Activated T-helper 1 cell treated with anti-CD3 and anti-CD28 coated beads, Interleukin-12 subunit alpha, Interleukin-12 subunit beta, Interleukin-2, Interleukin-4 antibody, amounts not matched to agents 30 ng/mL and 10 ng/mL and 1 ng/mL, durations not matched to agents 14 hours and 24 hours and 36 hours (primary cell): ENCODE results near the gene MYT1. TPM values are rescaled to one million over a fixed set of nuclear protein-coding genes. Genes with fewer than 3 reads are reported as not detected.

Experiments
- DNase-seq: peaks from one replicate; pipeline ENCODE4 v3.0.0; 2021; ENCODE audit warnings: low spot score
- H3K27ac Mint-ChIP-seq: one replicate; pipeline ENCODE4 v1.8.0; 2021; ENCODE audit warnings: mild to moderate bottlenecking, mixed read lengths
- H3K27me3 Mint-ChIP-seq: one replicate; pipeline ENCODE4 v1.8.0; 2022; ENCODE audit warnings: mild to moderate bottlenecking, moderate library complexity, mixed read lengths; ENCODE audit not compliant: insufficient read depth
- H3K36me3 Mint-ChIP-seq: one replicate; pipeline ENCODE4 v1.8.0; 2021; ENCODE audit warnings: low read depth, mixed read lengths
- H3K4me1 Mint-ChIP-seq: one replicate; pipeline ENCODE4 v1.8.0; 2021; ENCODE audit warnings: low read depth, mixed read lengths
- H3K4me3 Mint-ChIP-seq: one replicate; pipeline ENCODE4 v1.8.0; 2021; ENCODE audit warnings: mild to moderate bottlenecking, moderate library complexity, mixed read lengths
- H3K9me3 Mint-ChIP-seq: one replicate; pipeline ENCODE4 v1.8.0; 2021; ENCODE audit warnings: mixed read lengths
- intact Hi-C: fragments of 100-400 bp; cut with micrococcal nuclease; formaldehyde crosslinking; loops from one replicate; pipeline ENCODE4 v1.15.1; 2024
- total RNA-seq: library from RNA; stranded (reverse); gene quantifications from 2 replicates; pipeline ENCODE4 v1.2.3, GENCODE V29; 2022

The MYT1 gene
- total RNA-seq, 1 donor from 2014 or later, result not detected

DNA sequence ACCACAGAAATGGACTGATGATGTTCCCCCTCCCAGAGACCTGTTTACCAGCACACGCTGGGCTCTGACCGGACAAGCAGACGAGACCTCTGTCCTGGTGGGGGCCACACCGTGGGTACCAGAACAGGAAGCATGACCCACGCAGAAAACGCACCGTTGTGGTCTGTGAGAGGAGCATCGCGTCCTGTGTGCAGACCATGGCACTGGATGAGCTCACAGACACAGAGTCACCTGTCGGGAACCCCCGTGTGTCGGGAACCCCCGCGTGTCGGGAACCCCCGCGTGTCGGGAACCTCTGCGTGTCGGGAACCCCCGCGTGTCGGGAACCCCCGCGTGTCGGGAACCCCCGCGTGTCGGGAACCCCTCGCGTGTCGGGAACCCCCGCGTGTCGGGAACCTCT, 37.4 kb downstream of the MYT1 start:
- Mint-ChIP-seq H3K27ac (no peak overlapping the region), H3K9me3 (no peaks in the 10 kb centered on the region), H3K27me3 (no peaks in the 10 kb centered on the region), H3K4me1 (no peaks in the 10 kb centered on the region), H3K36me3 (no peaks in the 10 kb centered on the region), H3K4me3 (no peak overlapping the region)
- intact Hi-C loops, result no loop called here
- no peak for DNase-seq

DNA sequence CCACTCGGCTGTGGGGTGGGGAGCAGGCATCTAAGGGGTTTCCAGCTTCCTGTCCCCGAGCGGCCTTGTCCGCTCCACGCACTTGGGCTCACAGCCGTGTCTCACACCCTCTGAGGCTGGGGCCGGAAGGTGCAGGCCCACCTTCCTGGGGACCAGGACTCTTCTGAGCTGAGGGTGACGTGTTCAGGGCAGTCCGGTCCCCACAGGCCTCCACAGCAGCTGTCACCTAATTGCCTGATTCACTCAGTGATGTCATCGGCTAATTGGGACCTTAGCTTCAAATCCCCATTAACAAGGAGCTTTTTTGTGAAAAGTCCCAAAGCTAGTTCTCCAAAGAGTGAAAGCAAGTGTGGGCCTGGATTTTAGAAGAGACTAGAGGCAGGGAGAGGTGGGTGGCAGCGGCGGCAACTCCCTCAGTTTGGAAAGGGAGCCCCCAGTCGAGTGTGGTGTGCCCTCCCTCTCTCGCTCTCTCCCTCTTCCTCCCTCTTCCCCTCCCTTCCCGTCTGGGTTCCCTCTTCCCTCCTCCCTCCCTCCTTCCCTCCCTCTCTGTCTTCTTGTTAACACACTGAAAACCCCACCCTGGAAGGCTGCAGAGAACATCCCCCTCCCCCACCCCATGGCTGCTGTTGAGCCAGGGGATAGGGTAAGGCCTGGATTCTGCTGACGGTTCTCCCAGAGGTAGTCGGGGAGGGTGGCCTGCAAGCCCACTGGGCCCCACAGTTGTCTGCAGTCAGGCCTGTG, 39.0 kb downstream of the MYT1 start:
- intact Hi-C loops, result no loop called here
- no peaks in the 10 kb centered on the region for H3K36me3 Mint-ChIP-seq
- no peaks in the 10 kb centered on the region for H3K4me1 Mint-ChIP-seq
- no peak for DNase-seq
- no peaks in the 10 kb centered on the region for H3K27me3 Mint-ChIP-seq
- no peaks in the 10 kb centered on the region for H3K9me3 Mint-ChIP-seq
- no peak overlapping the region for H3K4me3 Mint-ChIP-seq
- H3K27ac Mint-ChIP-seq, result no peak overlapping the region

DNA sequence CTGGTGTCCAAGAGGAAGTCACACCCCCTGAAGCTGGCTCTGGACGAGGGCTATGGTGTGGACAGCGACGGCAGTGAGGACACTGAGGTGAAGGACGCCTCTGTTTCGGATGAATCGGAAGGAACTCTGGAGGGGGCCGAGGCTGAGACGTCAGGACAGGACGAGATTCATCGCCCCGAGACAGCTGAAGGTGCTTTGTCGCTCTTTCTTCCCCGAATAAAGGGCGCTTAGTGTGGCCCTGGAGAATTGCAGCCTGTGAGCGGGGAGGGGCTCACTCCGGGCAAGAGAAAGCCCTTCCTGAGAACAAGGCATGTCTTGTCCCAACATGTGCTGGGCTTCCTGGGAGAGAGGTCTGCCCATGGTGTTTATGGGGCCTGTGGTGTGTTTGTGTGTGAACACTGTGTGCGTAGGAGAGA, 41.4 kb downstream of the MYT1 start:
- no peak overlapping the region for H3K4me3 Mint-ChIP-seq

DNA sequence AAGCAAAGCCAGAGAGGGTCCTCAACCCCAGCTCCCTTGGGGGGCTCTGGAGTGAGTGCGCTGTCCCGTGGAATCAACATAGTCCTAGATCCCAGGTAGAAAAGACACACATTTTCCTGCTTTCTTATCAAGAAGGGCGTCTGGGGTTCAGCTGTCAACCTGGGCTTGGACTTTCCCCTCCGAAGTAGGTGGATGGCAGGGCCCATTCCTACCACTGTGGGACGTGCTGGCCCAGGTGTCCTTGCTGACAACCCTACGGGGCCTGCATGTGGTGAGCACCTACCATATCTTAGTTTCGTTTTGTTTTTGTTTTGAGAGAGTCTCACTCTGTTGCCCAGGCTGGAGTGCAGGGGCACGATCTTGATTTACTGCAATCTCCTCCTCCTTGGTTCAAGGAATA, 42.4 kb downstream of the MYT1 start:
- no peak for DNase-seq
- no peaks in the 10 kb centered on the region for H3K4me1 Mint-ChIP-seq
- no peaks in the 10 kb centered on the region for H3K9me3 Mint-ChIP-seq
- no peaks in the 10 kb centered on the region for H3K27me3 Mint-ChIP-seq
- H3K27ac Mint-ChIP-seq, result no peak overlapping the region
- H3K36me3 Mint-ChIP-seq, result no peaks in the 10 kb centered on the region
- intact Hi-C loops, result no loop called here
- H3K4me3 Mint-ChIP-seq, result no peak overlapping the region

More for the DNA sequence above, 41.4 kb downstream of the MYT1 start:
- H3K36me3 Mint-ChIP-seq, result no peaks in the 10 kb centered on the region
- no peaks in the 10 kb centered on the region for H3K27me3 Mint-ChIP-seq
- DNase-seq, result no peak
- H3K9me3 Mint-ChIP-seq, result no peaks in the 10 kb centered on the region
- no peak overlapping the region for H3K27ac Mint-ChIP-seq
- no peaks in the 10 kb centered on the region for H3K4me1 Mint-ChIP-seq
- intact Hi-C loops, result no loop called here

DNA sequence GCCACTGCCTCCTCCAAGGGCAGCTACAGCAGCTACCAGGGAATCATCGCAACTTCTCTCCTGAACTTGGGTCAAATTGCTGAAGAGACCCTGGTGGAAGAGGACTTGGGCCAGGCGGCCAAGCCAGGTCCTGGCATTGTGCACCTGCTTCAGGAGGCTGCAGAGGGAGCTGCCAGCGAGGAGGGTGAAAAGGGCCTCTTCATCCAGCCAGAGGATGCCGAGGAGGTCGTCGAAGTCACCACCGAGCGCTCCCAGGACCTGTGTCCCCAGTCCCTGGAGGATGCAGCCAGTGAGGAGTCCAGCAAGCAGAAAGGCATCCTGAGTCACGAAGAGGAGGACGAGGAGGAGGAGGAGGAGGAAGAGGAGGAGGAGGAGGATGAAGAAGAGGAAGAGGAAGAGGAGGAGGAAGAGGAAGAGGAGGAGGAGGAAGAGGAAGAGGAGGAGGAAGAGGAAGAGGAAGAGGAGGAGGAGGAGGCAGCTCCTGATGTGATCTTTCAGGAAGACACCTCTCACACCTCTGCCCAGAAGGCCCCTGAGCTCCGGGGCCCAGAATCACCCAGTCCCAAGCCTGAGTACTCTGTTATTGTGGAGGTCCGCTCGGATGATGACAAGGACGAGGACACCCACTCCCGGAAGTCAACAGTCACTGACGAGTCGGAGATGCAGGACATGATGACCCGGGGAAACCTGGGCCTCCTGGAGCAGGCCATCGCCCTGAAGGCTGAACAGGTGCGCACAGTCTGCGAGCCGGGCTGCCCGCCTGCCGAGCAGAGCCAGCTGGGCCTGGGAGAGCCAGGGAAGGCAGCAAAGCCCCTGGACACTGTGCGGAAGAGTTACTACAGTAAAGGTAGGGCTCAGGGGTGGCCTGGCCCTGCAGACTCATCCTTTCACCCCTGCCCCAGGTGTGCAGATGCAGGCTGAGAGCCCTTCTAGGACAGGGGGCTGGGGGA, 43.7 kb downstream of the MYT1 start:
- H3K36me3 Mint-ChIP-seq, result no peaks in the 10 kb centered on the region
- H3K27ac Mint-ChIP-seq, result no peak overlapping the region
- H3K27me3 Mint-ChIP-seq, result peaks cover under 1% of the 10 kb centered on the region
- H3K4me3 Mint-ChIP-seq, result no peak overlapping the region
- intact Hi-C loops, result no loop called here
- no peak for DNase-seq
- no peaks in the 10 kb centered on the region for H3K4me1 Mint-ChIP-seq
- no peaks in the 10 kb centered on the region for H3K9me3 Mint-ChIP-seq

DNA sequence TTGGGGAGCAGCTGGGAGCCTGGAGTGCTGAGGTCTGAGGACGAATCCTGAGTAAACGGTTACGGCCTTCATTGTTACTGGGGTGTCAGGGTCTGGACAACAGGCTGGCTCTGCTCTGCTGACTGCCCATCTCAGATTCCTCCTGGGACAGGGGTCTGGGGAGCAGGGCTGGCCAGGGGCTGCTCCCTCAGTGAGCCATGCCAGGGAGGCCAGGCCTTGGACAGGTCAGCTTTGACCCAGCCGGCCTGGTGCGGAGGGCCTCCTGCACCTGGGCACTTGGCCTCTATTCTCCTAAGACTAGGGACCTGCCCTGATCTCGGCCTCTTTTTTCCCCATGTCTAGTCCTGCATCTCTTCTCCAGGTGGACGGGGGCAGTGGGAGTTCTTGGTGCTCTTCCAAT, 44.9 kb downstream of the MYT1 start:
- H3K4me1 Mint-ChIP-seq, result no peaks in the 10 kb centered on the region
- no peak overlapping the region for H3K4me3 Mint-ChIP-seq
- no peak for DNase-seq
- H3K36me3 Mint-ChIP-seq, result no peaks in the 10 kb centered on the region
- no peak overlapping the region for H3K27ac Mint-ChIP-seq
- intact Hi-C loops, result no loop called here
- H3K9me3 Mint-ChIP-seq, result no peaks in the 10 kb centered on the region
- H3K27me3 Mint-ChIP-seq, result peaks cover 1% of the 10 kb centered on the region

DNA sequence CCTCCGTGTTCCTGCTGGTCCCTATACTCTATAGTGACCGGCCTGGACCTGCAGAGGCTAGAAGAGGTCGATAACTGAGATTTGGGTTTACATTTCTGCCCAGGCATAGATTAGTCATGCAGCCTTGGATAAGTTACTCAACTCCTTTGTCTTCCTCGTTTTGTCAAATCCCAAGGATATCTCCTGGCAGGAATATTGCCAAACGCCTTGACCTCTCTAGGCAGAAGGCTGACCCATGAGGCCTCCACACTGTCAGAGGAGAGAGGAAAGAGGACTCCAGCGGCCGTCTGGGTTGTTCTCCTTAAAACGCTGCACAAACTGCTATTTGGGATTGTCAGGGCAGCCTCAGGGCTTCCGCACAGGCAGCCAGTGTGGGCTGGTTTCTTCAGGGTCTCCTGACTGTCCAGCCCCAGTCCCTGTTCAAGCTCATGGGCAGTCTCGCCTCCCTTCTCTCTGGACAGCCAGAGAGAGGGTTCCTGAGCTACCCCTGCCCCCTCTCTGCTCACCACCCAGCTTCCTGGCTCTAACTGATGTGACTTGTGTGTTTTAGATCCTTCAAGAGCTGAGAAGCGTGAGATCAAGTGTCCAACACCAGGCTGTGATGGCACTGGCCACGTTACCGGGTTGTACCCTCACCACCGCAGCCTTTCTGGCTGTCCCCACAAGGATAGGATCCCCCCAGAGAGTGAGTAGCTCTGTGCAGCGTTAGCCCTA, 46.6 kb downstream of the MYT1 start:
- DNase-seq, result no peak
- intact Hi-C loops, result no loop called here
- H3K4me3 Mint-ChIP-seq, result no peak overlapping the region
- H3K36me3 Mint-ChIP-seq, result no peaks in the 10 kb centered on the region
- no peaks in the 10 kb centered on the region for H3K9me3 Mint-ChIP-seq
- no peak overlapping the region for H3K27ac Mint-ChIP-seq
- peaks cover 5% of the 10 kb centered on the region for H3K4me1 Mint-ChIP-seq
- peaks cover 3% of the 10 kb centered on the region for H3K27me3 Mint-ChIP-seq

DNA sequence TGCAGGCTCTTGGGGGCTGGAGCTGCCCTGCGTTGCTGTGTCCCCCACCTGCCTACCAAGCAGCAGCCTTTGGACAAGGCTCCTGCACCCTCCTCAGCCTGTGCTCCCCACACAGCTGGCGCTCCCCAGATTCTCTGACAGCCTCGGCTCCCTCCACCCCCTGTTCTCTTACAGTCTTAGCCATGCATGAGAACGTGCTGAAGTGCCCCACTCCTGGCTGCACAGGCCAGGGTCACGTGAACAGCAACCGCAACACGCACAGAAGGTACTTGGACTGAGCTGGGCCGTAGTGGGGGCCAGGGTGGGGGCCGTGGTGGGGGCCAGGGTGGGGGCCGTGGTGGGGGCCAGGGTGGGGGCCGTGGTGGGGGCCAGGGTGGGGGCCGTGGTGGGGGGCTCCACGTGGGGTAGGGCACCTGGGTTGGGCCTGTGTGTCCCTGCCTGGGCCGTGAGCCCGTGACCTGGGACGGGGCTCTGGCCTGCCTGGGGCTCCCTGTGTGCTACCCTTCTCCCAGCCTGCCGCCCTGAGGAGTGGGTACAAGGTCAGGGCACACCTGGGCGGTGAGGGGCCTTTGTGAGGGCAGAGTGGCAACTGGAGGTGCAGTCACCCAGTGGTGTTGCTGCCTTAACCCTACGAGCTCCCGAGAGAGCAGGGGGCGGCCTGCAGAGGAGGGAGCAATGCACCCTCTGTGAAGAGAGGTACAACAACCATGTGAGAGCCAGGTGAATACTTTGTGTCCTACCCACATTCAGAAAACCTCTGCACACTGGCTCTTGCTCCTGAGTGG, 47.8 kb downstream of the MYT1 start:
- Mint-ChIP-seq H3K27ac (no peak overlapping the region), H3K36me3 (no peaks in the 10 kb centered on the region), H3K4me3 (no peak overlapping the region), H3K4me1 (peaks cover 5% of the 10 kb centered on the region), H3K9me3 (no peaks in the 10 kb centered on the region), H3K27me3 (peaks cover 3% of the 10 kb centered on the region)
- intact Hi-C loops, result no loop called here
- no peak for DNase-seq

DNA sequence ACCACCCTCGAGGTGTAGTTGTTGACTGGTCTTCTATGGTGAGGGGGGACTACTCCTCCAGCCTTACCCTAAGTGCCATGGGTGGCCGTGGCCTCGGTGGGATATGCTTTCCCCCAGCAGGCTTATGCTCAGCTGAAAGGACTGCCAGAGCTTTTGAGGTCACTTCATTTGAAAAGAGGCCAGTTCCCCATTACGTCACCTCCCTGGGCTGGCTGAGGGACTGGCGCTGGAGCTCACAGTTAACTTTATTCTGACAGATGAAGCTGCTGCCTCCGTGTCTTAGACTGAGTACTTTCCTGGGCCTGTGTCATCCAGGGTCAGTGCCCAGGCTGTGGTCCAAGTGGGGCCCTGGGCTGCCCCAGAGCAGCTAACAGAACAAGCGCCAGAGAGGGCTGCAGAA, 48.5 kb downstream of the MYT1 start:
- H3K9me3 Mint-ChIP-seq, result no peaks in the 10 kb centered on the region
- intact Hi-C loops, result no loop called here
- peaks cover 5% of the 10 kb centered on the region for H3K4me1 Mint-ChIP-seq
- DNase-seq, result no peak
- no peak overlapping the region for H3K27ac Mint-ChIP-seq
- H3K36me3 Mint-ChIP-seq, result no peaks in the 10 kb centered on the region
- H3K4me3 Mint-ChIP-seq, result no peak overlapping the region
- H3K27me3 Mint-ChIP-seq, result peaks cover 3% of the 10 kb centered on the region

DNA sequence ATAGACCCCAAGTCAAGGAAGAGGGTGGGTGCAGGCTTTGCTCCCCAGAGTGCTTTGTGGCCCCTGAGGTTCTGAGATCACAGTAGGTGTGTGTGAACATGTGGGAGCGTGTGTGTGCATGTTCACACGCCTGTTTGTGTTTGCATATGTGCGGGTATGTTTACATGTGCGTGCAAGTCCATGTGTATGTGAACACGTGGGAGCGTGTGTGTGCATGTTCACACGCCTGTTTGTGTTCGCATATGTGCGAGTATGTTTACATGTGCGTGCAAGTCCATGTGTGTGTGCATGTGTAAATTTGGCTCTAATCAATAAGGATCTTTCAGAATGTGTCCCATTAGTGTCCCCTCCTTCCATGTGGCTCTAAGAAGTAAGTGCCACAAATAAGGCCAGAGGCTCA, 49.9 kb downstream of the MYT1 start:
- Mint-ChIP-seq H3K27me3 (peaks cover 3% of the 10 kb centered on the region), H3K9me3 (no peaks in the 10 kb centered on the region), H3K4me3 (no peak overlapping the region), H3K27ac (no peak overlapping the region), H3K36me3 (no peaks in the 10 kb centered on the region), H3K4me1 (peaks cover 5% of the 10 kb centered on the region)
- intact Hi-C loops, result no loop called here
- DNase-seq, result no peak

DNA sequence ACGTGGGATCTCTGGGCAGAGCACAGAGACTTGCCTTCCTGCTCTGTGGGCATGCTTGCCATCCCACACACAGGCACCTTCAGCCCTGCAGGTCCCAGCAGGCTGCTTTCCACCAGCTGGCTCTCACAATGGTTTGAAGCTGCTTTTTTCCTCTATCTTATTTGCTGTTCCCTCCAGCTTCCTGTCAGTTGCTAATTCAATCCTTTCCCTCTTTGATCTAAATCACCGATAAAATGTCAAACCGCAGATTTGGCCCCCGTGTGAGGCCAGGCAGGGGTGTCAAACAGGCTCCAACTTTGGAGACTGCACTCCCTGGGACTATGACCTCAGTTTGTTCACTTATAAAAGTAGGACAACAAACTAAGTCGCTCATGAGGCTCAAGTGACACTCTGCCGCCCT, 50.7 kb downstream of the MYT1 start:
- Mint-ChIP-seq H3K27me3 (peaks cover 3% of the 10 kb centered on the region), H3K27ac (no peak overlapping the region), H3K9me3 (no peaks in the 10 kb centered on the region), H3K4me1 (peaks cover 5% of the 10 kb centered on the region), H3K4me3 (no peak overlapping the region), H3K36me3 (no peaks in the 10 kb centered on the region)
- intact Hi-C loops, result no loop called here
- no peak for DNase-seq

DNA sequence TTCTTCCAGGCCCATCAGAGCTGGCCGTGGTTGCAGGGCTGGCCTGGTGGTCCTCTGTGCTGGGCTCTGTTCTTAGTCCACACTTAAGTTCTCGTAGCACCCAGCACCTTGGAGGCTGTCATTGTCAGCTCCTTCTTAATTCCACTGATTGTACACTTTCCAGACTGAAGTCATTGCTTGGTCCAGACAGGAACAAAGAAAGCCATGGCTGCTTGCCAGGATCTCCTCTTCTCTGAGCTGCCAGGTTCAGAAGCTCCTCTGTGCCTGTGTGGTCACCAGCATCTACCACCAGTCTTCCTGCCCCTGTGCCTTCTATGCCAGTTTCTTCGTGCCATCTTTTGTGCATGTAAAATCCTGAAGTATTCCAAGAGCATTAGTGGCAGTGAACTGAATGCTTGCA, 51.8 kb downstream of the MYT1 start:
- Mint-ChIP-seq H3K27ac (no peak overlapping the region), H3K9me3 (no peaks in the 10 kb centered on the region), H3K4me1 (peaks cover 5% of the 10 kb centered on the region), H3K4me3 (no peak overlapping the region), H3K36me3 (no peaks in the 10 kb centered on the region), H3K27me3 (peaks cover 3% of the 10 kb centered on the region)
- intact Hi-C loops, result no loop called here
- DNase-seq, result no peak
